Ovary (tissue), 3 donors: ENCODE results near the gene SLC25A36.

Experiments used
- CTCF ChIP-seq, 3 donors: fragments of 450-650 bp in 2 of 3; fragments of 200-600 bp in 1 of 3; IDR thresholded peaks; one replicate each; pipeline versions ENCODE4 v1.5.1 to v1.8.0; 2016 to 2022; ENCODE audit warnings: antibody characterized with exemption in 3 of 3, mild to moderate bottlenecking in 1 of 3
- EP300 ChIP-seq: sonication (generic); formaldehyde crosslinking; IDR thresholded peaks from one replicate; pipeline ENCODE4 v1.6.1; 2017; ENCODE audit warnings: antibody characterized with exemption
- donor health status: DM: no; HTN: no; CAD: no.

- TF ChIP-seq CTCF (IDR thresholded peaks at IDR 0.05), result no peak
- no peak for TF ChIP-seq EP300
Measured at GRCh38 chr3:141019244-141019643, 77.6 kb downstream of the SLC25A36 start.
